HG03280 (cell line): ENCODE data around the gene CCR9.

ENCODE experiments used
- ATAC-seq: cut with Tn5 transposase; IDR thresholded peaks from one replicate; pipeline ENCODE4 v1.9.1; 2021; ENCODE audit warnings: mild to moderate bottlenecking, moderate library complexity; ENCODE audit not compliant: unreplicated experiment

CCR9 gene

GRCh38 chr3:45933591-45933990, 47.2 kb downstream of the CCR9 start:
- no peak for ATAC-seq

GRCh38 chr3:45936261-45936660, 49.9 kb downstream of the CCR9 start:
- ATAC-seq: no peak

- ATAC-seq: no peak
Measured at GRCh38 chr3:45937206-45938042, 51.1 kb downstream of the CCR9 start.

GRCh38 chr3:45938043-45938435, 51.7 kb downstream of the CCR9 start:
- ATAC-seq: no peak

- ATAC-seq: no peak
Measured at GRCh38 chr3:45938864-45939263, 52.5 kb downstream of the CCR9 start.

GRCh38 chr3:45939341-45939771, 53.0 kb downstream of the CCR9 start:
- no peak for ATAC-seq

GRCh38 chr3:45940004-45940780, 53.8 kb downstream of the CCR9 start:
- no peak for ATAC-seq

GRCh38 chr3:45940781-45941365, 54.5 kb downstream of the CCR9 start:
- no peak for ATAC-seq

GRCh38 chr3:45942051-45942825, 55.9 kb downstream of the CCR9 start:
- ATAC-seq: no peak

- no peak for ATAC-seq
Measured at GRCh38 chr3:45943207-45943846, 57.0 kb downstream of the CCR9 start, which contains the start of gene CXCR6. CXCR6 (plus strand) TSS chr3:45943464; CDS start chr3:45946482, 3,018 bp downstream.

- ATAC-seq: no peak
Measured at GRCh38 chr3:45944830-45945620, 58.7 kb downstream of the CCR9 start.

- no peak for ATAC-seq
Measured at GRCh38 chr3:45946307-45946706, 60.0 kb downstream of the CCR9 start.

- no peak for ATAC-seq
Measured at GRCh38 chr3:45946875-45947274, 60.5 kb downstream of the CCR9 start.

GRCh38 chr3:45947361-45947760, 61.0 kb downstream of the CCR9 start:
- ATAC-seq: no peak

GRCh38 chr3:45948311-45948781, 62.0 kb downstream of the CCR9 start:
- ATAC-seq: no peak

- ATAC-seq: no peak
Measured at GRCh38 chr3:45948881-45949280, 62.5 kb downstream of the CCR9 start.

- ATAC-seq: no peak
Measured at GRCh38 chr3:45949432-45949831, 63.1 kb downstream of the CCR9 start.

GRCh38 chr3:45950131-45950530, 63.8 kb downstream of the CCR9 start:
- ATAC-seq: no peak
